WTC11 (cell line): ENCODE measurements around the gene NELL1. TPM values are rescaled to one million over a fixed set of nuclear protein-coding genes. Genes with fewer than 3 reads are reported as not detected.

Experiments used
- ATAC-seq: fragments of 200-7000 bp; cut with Tn5 transposase; 2 replicates; pipeline ENCODE4 v1.10.0; 2021; ENCODE audit warnings: mild to moderate bottlenecking, moderate library complexity
- CTCF ChIA-PET: fragments of 300-600 bp; sonication (Branson Sonifier 250); formaldehyde crosslinking; loops from one replicate; lab custom pipeline; 2021; ENCODE audit warnings: antibody characterized with exemption; lab: Charles Lee
- POLR2A ChIA-PET: fragments of 350-600 bp; sonication (Branson Sonifier 250); formaldehyde crosslinking; loops from one replicate; lab custom pipeline; 2021; ENCODE audit warnings: antibody characterized with exemption; lab: Charles Lee
- DNase-seq: peaks from one replicate; pipeline ENCODE4 v3.0.0; 2021; ENCODE audit warnings: low spot score
- H3K27ac Mint-ChIP-seq: 2 replicates; pipeline ENCODE4 v1.8.0; 2021; ENCODE audit warnings: mixed read lengths
- H3K27me3 Mint-ChIP-seq: 2 replicates; pipeline ENCODE4 v1.8.0; 2021; ENCODE audit warnings: low read depth, mild to moderate bottlenecking, moderate library complexity, mixed read lengths
- H3K36me3 Mint-ChIP-seq: 2 replicates; pipeline ENCODE4 v1.8.0; 2021; ENCODE audit warnings: mixed read lengths
- H3K4me1 Mint-ChIP-seq: 2 replicates; pipeline ENCODE4 v1.8.0; 2022; ENCODE audit warnings: mixed read lengths
- H3K4me3 Mint-ChIP-seq: 2 replicates; pipeline ENCODE4 v1.8.0; 2021; ENCODE audit warnings: mild to moderate bottlenecking, moderate library complexity, mixed read lengths
- H3K9me3 Mint-ChIP-seq: 2 replicates; pipeline ENCODE4 v1.8.0; 2021; ENCODE audit warnings: mixed read lengths
- ETV6 ChIP-seq: sonication (generic); formaldehyde crosslinking; IDR thresholded peaks from 2 replicates; pipeline ENCODE4 v1.8.1; 2022; ENCODE audit warnings: mild to moderate bottlenecking, missing genetic modification reagents
- FOXK1 ChIP-seq: sonication (generic); formaldehyde crosslinking; IDR thresholded peaks from 2 replicates; pipeline ENCODE4 v1.8.0; 2022; ENCODE audit warnings: mild to moderate bottlenecking, moderate library complexity, missing genetic modification reagents
- NR2C2 ChIP-seq: sonication (generic); formaldehyde crosslinking; IDR thresholded peaks from 2 replicates; pipeline ENCODE4 v1.8.0; 2022; ENCODE audit warnings: mild to moderate bottlenecking, missing genetic modification reagents
- ZNF121 ChIP-seq: sonication (generic); formaldehyde crosslinking; IDR thresholded peaks from 2 replicates; pipeline ENCODE4 v1.8.0; 2023; ENCODE audit warnings: missing genetic modification reagents
- ZNF138 ChIP-seq: sonication (generic); formaldehyde crosslinking; conservative IDR thresholded peaks from 2 replicates; pipeline ENCODE4 v1.8.1; 2022; ENCODE audit warnings: mild to moderate bottlenecking, moderate library complexity, missing genetic modification reagents
- ZNF416 ChIP-seq: fragments of 250-450 bp; sonication (Bioruptor Pico); IDR thresholded peaks from 2 replicates; pipeline ENCODE4 v1.9.0; 2021; ENCODE audit warnings: mild to moderate bottlenecking, inconsistent platforms
- total RNA-seq: library from RNA; stranded (reverse); gene quantifications from 3 replicates; pipeline ENCODE4 v1.2.3, GENCODE V29; 2021
- TF ChIP-seq, protein P1 (sequence below): sonication (generic); formaldehyde crosslinking; conservative IDR thresholded peaks from 2 replicates; pipeline ENCODE4 v1.8.1; 2023; ENCODE audit warnings: mild to moderate bottlenecking, low read depth, missing genetic modification reagents, moderate library complexity
- TF ChIP-seq, protein P2 (sequence below): sonication (generic); formaldehyde crosslinking; IDR thresholded peaks from 2 replicates; pipeline ENCODE4 v1.8.1; 2022; ENCODE audit warnings: mild to moderate bottlenecking, moderate library complexity, missing genetic modification reagents
- TF ChIP-seq, protein P3 (sequence below): sonication (generic); formaldehyde crosslinking; IDR thresholded peaks from 2 replicates; pipeline ENCODE4 v1.8.1; 2023; ENCODE audit warnings: mild to moderate bottlenecking, missing genetic modification reagents
- TF ChIP-seq, protein P4 (sequence below): fragments of 200-600 bp; IDR thresholded peaks from 2 replicates; pipeline ENCODE4 v1.8.0; 2022; ENCODE audit warnings: antibody characterized with exemption
- TF ChIP-seq, protein P5 (sequence below): fragments of 250-450 bp; sonication (Bioruptor Pico); IDR thresholded peaks from 2 replicates; pipeline ENCODE4 v1.9.0; 2021; ENCODE audit warnings: mild to moderate bottlenecking, borderline replicate concordance
- TF ChIP-seq, protein P6 (sequence below): fragments of 250-450 bp; sonication (Bioruptor Pico); IDR thresholded peaks from 2 replicates; pipeline ENCODE4 v1.9.0; 2021; ENCODE audit warnings: mild to moderate bottlenecking
- TF ChIP-seq, protein P7 (sequence below): sonication (generic); formaldehyde crosslinking; IDR thresholded peaks from 2 replicates; pipeline ENCODE4 v1.8.1; 2022; ENCODE audit warnings: low read depth, mild to moderate bottlenecking, moderate library complexity, missing genetic modification reagents, borderline replicate concordance
- TF ChIP-seq, protein P8 (sequence below): sonication (generic); formaldehyde crosslinking; IDR thresholded peaks from 2 replicates; pipeline ENCODE4 v1.8.0; 2022; ENCODE audit warnings: missing genetic modification reagents

NELL1 gene
- total RNA-seq, 1 experiment from 2014 or later, result 1.8 TPM

DNA sequence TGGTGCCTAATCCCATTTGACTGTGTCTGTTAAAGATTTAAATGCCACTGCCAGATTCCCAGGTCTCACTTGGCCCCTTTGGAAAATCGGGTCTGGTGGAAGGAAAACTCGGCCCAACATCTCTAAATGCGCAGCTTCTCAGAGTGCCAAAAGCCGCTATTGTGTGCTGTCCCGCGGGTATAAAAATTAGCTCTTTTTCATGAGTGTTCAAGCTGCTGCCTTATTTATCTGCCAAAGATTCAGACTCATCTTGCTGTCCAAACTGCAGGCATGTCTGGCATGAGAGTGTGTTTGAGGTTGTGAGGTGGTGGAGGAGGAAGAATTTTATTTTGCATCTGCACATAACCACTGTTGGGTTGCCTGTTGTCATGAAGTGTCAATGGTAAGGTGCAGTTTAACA lies 91.4 kb downstream of the NELL1 start (continued):
- TF ChIP-seq, protein P1, sequence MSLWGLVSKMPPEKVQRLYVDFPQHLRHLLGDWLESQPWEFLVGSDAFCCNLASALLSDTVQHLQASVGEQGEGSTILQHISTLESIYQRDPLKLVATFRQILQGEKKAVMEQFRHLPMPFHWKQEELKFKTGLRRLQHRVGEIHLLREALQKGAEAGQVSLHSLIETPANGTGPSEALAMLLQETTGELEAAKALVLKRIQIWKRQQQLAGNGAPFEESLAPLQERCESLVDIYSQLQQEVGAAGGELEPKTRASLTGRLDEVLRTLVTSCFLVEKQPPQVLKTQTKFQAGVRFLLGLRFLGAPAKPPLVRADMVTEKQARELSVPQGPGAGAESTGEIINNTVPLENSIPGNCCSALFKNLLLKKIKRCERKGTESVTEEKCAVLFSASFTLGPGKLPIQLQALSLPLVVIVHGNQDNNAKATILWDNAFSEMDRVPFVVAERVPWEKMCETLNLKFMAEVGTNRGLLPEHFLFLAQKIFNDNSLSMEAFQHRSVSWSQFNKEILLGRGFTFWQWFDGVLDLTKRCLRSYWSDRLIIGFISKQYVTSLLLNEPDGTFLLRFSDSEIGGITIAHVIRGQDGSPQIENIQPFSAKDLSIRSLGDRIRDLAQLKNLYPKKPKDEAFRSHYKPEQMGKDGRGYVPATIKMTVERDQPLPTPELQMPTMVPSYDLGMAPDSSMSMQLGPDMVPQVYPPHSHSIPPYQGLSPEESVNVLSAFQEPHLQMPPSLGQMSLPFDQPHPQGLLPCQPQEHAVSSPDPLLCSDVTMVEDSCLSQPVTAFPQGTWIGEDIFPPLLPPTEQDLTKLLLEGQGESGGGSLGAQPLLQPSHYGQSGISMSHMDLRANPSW (CRISPR knock-in tag), result no peak
- TF ChIP-seq, protein P2, sequence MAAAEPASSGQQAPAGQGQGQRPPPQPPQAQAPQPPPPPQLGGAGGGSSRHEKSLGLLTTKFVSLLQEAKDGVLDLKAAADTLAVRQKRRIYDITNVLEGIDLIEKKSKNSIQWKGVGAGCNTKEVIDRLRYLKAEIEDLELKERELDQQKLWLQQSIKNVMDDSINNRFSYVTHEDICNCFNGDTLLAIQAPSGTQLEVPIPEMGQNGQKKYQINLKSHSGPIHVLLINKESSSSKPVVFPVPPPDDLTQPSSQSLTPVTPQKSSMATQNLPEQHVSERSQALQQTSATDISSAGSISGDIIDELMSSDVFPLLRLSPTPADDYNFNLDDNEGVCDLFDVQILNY (CRISPR knock-in tag), result no peak
- TF ChIP-seq, protein P3, sequence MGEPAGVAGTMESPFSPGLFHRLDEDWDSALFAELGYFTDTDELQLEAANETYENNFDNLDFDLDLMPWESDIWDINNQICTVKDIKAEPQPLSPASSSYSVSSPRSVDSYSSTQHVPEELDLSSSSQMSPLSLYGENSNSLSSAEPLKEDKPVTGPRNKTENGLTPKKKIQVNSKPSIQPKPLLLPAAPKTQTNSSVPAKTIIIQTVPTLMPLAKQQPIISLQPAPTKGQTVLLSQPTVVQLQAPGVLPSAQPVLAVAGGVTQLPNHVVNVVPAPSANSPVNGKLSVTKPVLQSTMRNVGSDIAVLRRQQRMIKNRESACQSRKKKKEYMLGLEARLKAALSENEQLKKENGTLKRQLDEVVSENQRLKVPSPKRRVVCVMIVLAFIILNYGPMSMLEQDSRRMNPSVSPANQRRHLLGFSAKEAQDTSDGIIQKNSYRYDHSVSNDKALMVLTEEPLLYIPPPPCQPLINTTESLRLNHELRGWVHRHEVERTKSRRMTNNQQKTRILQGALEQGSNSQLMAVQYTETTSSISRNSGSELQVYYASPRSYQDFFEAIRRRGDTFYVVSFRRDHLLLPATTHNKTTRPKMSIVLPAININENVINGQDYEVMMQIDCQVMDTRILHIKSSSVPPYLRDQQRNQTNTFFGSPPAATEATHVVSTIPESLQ (CRISPR knock-in tag), result no peak
- no peak for TF ChIP-seq ZNF138

DNA sequence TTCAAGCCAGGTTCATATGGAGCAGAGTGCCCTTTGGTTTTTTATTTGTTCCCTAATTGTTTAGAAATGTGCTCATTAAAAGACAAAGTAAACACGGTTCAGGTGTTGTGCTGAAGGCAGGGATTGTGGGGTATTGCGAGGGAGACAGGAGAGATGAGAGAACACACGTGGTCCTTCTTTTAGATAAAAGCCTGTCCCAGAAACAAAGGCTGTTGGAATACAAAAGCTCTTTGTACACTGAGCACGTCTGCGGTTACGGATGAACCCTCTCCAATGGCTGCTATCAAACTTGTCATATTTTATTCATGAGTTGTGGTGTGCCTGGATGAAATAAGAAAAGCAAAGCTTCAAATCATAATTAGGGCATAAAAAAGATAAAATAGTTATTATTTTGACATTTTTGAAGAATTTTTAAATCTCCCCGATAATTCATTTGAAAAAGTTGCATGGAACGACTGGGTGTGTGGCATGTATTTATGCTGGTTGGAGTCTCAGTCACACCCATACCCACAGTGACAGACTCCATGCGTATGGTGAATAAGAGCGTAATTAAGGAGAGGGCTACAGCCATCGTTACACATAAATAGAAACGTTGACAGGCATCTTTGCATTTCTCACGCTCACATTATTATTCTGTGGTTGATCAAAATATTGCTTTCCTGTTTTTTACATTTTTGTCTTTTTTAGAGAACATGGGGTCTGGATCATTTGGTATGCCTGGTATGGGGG lies 92.9 kb downstream of the NELL1 start:
- Mint-ChIP-seq H3K4me3 (no peak overlapping the region), H3K9me3 (peaks cover 4% of the 10 kb centered on the region; the same call in 1 of the 2 replicates), H3K4me1 (0 out of 2 replicates have a peak, but pooled peaks cover 3% of the 10 kb centered on the region), H3K36me3 (no peaks in the 10 kb centered on the region), H3K27me3 (no peaks in the 10 kb centered on the region), H3K27ac (no peak overlapping the region)
- no peak for ATAC-seq
- no peak for DNase-seq
- ChIA-PET CTCF (no interaction called here), POLR2A (no interaction called here)
- TF ChIP-seq ZNF416 (CRISPR knock-in tag) (no peak), ZNF121 (CRISPR knock-in tag) (no peak), ETV6 (CRISPR knock-in tag) (no peak), FOXK1 (CRISPR knock-in tag) (no peak), NR2C2 (CRISPR knock-in tag) (no peak)
- TF ChIP-seq, protein P4, sequence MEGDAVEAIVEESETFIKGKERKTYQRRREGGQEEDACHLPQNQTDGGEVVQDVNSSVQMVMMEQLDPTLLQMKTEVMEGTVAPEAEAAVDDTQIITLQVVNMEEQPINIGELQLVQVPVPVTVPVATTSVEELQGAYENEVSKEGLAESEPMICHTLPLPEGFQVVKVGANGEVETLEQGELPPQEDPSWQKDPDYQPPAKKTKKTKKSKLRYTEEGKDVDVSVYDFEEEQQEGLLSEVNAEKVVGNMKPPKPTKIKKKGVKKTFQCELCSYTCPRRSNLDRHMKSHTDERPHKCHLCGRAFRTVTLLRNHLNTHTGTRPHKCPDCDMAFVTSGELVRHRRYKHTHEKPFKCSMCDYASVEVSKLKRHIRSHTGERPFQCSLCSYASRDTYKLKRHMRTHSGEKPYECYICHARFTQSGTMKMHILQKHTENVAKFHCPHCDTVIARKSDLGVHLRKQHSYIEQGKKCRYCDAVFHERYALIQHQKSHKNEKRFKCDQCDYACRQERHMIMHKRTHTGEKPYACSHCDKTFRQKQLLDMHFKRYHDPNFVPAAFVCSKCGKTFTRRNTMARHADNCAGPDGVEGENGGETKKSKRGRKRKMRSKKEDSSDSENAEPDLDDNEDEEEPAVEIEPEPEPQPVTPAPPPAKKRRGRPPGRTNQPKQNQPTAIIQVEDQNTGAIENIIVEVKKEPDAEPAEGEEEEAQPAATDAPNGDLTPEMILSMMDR, result no peak
- TF ChIP-seq, protein P5, sequence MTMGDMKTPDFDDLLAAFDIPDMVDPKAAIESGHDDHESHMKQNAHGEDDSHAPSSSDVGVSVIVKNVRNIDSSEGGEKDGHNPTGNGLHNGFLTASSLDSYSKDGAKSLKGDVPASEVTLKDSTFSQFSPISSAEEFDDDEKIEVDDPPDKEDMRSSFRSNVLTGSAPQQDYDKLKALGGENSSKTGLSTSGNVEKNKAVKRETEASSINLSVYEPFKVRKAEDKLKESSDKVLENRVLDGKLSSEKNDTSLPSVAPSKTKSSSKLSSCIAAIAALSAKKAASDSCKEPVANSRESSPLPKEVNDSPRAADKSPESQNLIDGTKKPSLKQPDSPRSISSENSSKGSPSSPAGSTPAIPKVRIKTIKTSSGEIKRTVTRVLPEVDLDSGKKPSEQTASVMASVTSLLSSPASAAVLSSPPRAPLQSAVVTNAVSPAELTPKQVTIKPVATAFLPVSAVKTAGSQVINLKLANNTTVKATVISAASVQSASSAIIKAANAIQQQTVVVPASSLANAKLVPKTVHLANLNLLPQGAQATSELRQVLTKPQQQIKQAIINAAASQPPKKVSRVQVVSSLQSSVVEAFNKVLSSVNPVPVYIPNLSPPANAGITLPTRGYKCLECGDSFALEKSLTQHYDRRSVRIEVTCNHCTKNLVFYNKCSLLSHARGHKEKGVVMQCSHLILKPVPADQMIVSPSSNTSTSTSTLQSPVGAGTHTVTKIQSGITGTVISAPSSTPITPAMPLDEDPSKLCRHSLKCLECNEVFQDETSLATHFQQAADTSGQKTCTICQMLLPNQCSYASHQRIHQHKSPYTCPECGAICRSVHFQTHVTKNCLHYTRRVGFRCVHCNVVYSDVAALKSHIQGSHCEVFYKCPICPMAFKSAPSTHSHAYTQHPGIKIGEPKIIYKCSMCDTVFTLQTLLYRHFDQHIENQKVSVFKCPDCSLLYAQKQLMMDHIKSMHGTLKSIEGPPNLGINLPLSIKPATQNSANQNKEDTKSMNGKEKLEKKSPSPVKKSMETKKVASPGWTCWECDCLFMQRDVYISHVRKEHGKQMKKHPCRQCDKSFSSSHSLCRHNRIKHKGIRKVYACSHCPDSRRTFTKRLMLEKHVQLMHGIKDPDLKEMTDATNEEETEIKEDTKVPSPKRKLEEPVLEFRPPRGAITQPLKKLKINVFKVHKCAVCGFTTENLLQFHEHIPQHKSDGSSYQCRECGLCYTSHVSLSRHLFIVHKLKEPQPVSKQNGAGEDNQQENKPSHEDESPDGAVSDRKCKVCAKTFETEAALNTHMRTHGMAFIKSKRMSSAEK (CRISPR knock-in tag), result no peak
- TF ChIP-seq, protein P6, sequence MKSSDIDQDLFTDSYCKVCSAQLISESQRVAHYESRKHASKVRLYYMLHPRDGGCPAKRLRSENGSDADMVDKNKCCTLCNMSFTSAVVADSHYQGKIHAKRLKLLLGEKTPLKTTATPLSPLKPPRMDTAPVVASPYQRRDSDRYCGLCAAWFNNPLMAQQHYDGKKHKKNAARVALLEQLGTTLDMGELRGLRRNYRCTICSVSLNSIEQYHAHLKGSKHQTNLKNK (CRISPR knock-in tag), result no peak
- TF ChIP-seq, protein P7, sequence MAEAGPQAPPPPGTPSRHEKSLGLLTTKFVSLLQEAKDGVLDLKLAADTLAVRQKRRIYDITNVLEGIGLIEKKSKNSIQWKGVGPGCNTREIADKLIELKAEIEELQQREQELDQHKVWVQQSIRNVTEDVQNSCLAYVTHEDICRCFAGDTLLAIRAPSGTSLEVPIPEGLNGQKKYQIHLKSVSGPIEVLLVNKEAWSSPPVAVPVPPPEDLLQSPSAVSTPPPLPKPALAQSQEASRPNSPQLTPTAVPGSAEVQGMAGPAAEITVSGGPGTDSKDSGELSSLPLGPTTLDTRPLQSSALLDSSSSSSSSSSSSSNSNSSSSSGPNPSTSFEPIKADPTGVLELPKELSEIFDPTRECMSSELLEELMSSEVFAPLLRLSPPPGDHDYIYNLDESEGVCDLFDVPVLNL (CRISPR knock-in tag), result no peak
- TF ChIP-seq, protein P8, sequence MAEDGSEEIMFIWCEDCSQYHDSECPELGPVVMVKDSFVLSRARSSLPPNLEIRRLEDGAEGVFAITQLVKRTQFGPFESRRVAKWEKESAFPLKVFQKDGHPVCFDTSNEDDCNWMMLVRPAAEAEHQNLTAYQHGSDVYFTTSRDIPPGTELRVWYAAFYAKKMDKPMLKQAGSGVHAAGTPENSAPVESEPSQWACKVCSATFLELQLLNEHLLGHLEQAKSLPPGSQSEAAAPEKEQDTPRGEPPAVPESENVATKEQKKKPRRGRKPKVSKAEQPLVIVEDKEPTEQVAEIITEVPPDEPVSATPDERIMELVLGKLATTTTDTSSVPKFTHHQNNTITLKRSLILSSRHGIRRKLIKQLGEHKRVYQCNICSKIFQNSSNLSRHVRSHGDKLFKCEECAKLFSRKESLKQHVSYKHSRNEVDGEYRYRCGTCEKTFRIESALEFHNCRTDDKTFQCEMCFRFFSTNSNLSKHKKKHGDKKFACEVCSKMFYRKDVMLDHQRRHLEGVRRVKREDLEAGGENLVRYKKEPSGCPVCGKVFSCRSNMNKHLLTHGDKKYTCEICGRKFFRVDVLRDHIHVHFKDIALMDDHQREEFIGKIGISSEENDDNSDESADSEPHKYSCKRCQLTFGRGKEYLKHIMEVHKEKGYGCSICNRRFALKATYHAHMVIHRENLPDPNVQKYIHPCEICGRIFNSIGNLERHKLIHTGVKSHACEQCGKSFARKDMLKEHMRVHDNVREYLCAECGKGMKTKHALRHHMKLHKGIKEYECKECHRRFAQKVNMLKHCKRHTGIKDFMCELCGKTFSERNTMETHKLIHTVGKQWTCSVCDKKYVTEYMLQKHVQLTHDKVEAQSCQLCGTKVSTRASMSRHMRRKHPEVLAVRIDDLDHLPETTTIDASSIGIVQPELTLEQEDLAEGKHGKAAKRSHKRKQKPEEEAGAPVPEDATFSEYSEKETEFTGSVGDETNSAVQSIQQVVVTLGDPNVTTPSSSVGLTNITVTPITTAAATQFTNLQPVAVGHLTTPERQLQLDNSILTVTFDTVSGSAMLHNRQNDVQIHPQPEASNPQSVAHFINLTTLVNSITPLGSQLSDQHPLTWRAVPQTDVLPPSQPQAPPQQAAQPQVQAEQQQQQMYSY, result no peak
- TF ChIP-seq, protein P3 (CRISPR knock-in tag), result no peak
